ENCODE measurements around the gene STK39.

STK39 gene

DNA sequence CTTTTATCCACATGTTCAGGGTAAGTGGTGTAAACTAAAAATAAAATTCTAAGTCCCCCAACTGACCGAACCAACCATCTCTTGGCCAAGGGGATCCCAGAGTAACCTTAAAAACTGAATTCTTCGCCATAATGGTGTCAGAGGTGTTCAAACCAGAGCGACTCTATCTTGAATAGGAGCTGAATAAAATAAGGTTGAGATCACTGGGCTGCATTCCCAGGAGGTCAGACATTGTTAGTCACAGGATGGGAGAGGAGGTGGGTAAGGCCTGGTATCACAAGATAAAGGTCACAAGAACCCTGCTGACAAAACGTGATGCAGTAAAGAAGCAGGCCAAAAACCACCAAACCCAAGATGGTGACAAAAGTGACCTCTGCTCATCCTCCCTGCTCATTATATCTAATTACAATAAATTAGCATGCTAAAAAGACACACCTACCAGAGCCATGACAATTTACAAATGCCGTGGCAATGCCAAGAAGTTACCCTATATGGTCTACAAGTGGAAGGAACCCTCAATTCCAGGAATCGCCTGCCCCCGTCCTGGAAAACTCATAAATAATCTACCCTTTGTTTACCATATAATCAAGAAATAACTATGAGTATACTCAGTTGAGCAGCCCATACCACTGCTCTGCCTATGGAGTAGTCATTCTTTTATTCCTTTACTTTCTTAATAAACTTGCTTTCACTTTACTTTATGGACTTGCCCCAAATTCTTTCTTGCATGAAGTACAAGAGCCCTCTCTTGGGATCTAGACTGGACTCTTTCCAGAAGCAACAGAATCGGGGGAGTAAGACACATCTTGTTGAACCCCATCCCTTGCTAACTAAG lies 302.4 kb downstream of the STK39 start:
- no peak for DNase-seq

DNA sequence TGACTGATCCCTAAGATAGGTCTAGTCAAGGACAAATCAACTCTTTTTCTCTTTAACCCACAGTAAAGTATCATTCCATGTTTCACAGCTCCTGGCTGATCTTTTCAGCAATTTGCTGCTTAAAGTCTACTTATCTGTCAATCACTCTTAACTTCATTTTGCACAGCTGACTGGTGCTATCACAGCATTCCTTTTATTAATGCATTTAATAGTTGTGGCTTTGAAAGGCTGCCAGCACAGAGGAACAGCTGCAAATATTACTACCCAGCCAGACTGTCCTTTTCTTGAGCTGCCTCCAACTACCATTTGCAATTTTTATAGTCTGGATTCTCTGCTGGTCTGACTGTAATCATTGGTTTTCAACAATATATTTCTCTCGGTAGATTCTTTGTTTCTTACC lies 303.5 kb downstream of the STK39 start:
- no peak for DNase-seq

DNA sequence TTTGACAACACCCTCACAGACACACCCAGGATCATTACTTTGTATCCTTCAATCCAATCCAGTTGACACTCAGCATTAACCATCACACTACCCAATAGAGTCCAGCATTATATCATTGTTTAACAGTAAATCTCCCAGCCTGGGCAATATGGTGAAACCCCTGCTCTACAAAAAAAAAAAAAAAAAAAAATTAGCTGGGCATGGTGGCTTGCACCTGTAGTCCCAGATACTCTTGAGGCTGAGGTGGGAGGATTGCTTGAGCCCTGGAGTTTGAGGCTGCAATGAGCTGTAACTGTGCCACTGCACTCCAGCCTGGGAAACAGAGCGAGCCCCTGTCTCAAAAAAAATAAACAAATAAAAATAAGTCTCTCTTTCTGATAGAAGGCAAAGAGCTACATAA lies 304.0 kb downstream of the STK39 start:
- no peak for DNase-seq

DNA sequence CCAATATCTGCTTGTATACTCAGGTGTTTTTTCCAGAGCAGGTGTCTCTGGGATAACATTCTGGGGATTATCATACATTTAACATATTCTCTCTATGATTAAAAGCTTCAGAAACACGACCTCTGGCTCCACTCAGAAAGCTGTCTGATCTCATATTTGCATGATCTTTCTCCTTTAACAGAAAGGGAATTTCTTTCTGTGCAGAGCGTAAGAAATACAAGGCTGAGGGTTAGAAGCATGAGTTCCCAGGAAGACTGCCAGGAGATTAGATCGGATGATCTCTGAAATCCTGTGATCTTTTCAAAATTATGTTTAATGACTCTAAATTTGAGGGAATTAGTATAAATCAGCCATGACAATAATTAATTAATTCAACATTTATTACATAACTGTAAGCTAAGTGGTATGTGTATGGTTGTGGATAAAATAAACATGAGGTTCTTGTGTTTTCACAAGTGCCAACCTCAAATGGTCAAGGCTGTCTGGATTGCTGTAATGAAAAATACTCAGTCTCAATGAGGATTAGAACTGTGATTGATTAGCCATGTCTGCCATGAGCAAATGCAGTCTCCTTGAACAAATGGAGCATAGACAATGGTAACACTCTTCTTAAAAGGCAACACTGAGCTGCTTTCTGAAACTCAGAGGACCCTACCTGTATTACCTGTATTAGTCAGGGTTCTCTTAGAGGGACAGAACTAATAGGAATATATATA lies 304.9 kb downstream of the STK39 start:
- DNase-seq: no peak

DNA sequence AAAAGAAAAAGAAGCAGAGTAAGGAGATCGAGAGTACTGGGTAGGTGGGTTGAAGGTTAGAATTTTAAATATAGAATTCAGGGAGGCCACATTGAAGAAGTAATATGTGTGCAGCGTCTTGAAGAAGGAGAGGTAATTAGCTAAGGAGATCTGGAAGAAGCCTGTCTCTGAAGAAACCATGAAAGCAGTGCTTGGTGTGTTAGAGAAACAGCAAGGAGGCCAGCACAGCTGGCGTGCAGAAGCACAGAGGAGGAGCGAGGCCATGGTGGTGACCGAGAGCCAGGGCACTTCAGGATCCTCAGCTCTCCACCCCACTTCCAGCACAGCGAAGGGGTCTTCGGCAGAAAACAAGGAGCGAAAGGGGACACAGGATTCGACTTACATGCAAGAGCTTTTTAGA lies 305.8 kb downstream of the STK39 start:
- no peak for DNase-seq

DNA sequence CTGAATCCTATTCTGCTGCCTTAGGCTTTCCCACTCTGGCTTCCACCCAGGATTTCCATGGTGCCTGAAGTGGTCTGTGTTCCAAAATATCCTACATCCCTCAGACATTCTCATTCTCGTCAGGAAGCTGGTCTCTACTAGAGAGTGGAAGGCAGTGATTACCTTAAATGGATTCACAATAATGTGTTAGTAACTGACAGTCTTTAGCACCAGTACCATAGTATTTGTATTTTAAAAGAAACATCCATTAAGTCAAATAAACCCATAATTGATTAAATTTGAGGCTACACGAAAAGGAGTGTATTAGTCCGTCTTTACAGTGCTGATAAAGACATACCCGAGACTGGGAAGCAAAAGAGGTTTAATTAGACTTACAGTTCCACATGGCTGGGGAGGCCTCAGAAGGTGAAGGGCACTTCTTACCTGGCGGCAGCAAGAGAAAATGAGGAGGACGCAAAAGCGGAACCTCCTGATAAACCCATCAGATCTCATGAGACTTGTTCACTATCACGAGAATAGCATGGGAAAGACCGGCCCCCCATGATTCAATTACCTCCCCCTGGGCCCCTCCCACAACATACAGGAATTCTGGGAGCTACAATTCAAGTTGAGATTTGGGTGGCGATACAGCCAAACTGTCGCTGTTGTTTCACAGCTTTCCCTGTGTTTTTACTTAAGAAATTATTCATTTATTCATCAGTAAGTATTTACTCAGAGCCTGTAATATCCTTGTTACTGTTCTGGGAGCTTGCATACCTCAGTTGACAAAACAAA lies 306.5 kb downstream of the STK39 start:
- no peak for DNase-seq

DNA sequence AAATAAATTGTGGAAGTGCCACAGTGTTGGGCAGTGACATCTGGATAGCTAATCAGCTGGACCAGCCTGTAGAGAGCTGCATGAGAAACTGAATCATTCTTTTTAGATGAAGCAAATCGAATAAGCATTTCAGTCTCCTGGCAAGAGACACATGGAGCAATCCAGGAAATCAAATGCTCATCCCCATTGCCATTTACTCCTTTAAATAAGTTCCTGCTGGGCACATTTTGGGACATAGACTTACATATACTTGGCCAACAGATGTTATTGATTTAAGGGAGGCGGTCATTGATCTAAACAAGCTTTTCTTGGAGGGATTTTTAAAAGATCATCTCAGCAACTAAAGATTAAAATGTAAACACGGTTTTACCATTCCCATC lies 307.1 kb downstream of the STK39 start:
- DNase-seq: no peak

DNA sequence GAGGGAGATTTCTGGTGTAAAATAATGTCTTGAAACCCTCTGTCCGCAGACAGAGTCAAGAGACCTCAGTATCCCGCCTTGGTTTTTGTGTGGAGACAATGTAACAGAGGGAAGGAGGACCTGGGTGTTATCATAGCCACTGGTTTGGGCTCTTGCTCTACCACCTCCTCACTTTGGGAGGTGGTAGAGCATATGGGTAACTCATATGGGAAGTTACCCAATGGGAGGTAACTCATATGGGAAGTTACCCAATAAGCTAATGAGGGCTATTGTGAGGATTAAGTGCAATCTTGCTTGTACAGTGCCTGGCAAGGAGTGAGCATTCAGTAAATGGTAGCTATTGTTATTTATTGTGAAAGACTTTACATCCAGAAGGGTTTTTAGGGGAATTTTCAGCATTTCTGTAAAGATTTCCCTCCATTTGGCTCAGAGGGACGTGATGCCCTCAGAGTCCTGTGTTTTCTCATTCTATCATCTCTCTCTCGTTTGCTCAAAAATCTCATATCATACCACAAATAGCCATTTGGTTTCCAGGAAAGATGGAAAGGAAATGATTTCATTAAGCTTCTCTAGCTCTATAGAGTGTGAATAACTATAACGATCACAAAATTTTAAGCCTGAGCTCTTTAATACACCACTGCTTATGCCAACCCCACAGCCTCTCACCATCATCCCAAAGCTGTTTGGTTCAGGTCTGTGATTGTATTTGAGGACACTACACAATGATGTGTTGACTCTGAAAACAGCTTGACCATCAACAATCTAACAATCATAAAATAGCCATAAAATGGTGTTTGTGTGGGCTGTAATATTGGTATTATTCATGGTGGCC lies 307.7 kb downstream of the STK39 start:
- no peak for DNase-seq

DNA sequence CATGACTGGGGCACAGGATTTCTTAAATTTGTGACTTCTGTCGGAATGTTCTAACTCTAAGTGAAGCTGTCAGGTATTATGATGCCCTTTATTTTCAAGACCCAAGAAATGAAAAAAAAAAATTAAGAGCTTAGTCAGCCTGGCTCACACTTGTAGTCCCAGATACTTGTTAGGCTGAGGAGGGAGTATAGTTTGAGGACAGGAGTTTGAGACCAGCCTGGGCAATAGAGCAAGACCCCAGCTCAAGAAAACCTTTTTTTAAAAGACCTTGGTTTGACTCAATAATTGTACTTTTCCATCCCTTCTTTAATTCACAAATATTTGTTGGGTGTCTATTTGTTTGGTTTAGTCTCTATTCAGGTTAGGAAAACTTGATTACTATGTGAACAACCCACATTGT lies 310.0 kb downstream of the STK39 start:
- no peak for DNase-seq

DNA sequence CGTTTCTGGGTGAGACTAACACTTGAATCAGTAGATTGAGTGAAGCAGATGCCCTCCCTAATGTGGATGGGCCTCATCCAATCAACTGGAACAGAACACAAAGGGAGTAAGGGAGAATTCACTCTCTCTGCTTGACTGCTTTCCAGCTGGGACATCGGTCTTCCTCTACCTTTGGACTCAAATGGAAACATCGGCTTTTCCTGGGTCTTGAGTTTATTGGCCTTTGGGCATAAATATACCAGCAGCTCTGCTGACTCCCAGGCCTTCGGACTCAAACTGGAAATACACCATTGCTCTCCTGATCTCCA lies 311.6 kb downstream of the STK39 start:
- no peak for DNase-seq

DNA sequence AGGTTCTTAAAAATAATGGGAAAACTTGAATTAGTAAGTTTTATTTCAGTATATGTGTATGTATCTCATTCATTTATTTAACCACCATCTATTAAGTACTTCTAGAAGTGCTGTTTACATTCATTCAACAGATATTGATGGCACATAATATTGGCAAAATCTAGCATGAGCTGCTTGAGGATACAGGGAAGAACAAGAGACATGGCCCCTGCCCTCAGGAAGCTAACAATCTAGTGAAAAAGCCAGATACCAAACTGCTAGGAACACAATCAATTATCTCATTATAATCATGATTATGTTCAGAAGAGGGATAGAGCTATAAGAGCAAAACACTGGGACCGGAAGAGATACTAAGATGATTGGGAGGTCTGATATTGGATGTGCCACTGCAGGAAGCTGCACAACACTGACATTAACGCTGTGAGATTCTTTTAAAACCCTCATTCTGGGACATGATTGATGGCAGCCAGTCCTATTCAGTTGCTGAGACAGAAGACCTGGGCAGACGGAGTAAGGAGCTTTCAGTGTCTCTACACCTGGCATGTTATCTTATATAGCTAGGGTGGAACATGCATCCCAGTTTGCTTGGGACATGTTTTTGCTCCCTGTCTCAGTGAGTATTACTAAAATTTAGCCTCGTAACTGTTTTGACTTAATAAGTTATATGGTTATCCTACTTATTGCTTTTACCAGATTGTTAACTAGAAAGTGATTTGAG lies 314.1 kb downstream of the STK39 start:
- no peak for DNase-seq

DNA sequence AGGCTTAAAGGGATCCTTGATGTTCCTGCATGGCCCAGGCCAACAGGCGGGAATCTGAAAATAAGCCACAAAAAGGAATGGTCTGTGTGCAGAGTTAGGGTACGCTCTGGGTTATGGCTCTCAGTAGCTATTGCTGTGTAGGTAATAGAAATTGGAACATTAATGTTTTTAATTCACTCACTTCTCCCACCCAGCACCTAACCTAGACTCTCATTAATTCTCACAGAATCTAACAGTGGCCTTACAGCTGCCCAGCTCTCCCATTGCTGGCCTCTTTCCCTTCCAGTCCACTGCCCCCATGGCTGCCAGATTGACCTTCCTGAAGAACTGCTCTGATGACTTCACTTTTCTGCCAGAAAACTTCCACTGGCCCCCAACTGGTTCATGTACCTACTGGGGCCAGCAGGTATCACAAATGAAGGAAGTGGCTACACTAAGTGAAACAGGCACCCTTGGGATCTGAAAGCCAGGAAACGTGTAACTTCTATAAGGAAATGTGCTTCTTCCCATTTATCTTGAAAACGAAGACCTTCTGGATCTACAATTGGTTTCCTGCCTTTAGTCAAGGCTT lies 315.2 kb downstream of the STK39 start:
- DNase-seq: no peak

DNA sequence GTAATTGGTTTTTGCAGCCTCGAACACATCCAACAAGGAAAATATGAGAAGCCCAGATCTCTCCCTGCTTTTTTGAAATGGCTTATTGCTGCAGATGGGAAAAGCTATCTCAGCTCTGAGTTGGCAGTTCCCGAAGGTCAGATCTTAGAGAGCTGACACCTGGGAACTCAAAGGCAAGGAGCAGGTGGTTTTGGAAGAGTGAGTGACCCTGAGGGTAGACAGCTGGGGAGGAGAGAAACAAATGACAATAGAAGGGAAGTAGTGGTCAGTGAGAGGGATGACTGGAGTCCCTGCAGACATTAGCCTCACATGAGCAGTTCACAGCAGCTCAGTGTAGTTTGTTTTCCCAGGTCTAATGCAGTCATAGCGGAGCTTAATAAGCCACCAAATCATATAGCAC lies 317.9 kb downstream of the STK39 start:
- no peak for DNase-seq

DNA sequence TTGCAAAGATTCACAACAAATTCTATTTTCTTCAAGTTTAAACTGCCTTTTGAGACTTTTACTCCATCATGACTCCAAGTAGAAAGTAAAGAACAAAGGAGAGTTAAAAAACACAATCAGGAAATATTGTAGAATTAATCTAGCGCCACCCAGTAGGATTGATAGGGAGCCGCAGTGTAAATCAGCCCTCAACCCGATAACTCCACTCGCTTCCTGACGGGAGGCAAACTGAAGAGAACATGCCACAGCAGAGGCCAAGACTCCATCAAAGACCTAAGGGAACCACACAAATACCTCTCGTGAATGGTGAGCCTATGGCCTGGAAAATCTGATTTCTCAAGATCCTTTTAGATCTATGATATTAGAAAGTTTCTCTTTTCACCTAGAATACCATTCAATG lies 319.0 kb downstream of the STK39 start:
- DNase-seq: no peak

DNA sequence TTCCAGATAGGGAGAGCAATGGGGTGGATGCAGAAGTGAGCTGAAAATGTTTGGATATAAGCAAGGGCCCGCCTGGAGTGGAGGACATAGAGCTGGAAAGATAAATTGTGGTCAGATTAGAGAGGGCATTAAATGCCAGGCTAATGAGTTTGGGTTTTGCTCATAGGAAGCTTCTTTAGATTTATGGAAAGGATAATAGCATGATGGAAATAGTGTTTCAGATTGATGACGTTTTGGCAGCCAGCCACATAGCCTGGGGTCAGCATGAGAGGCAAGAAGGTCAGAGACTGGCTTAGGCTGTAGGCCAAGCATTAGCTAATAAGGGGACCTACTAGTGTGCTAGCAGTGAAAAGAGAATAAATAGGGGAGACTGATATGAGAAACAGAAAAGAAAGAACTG lies 321.6 kb downstream of the STK39 start:
- DNase-seq: no peak

DNA sequence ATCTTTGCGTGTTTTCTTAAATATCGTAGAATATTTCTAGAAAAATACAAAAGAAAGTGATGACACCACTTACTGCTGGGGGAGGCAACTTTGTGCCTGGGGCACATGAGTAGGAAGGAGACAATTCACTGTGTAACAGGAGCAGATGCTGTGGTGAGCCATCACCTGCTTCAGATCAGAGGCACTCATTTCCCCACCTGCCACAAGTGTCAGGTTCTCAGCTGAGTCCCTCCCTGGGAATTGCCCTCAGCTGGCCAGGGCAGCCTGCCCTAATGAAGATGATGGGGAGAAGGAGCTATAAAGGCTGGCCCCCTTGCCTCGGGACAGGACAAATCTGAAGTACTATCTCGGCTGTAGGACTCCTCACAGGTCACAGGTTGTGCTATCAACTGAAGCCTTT lies 322.8 kb downstream of the STK39 start:
- no peak for DNase-seq

DNA sequence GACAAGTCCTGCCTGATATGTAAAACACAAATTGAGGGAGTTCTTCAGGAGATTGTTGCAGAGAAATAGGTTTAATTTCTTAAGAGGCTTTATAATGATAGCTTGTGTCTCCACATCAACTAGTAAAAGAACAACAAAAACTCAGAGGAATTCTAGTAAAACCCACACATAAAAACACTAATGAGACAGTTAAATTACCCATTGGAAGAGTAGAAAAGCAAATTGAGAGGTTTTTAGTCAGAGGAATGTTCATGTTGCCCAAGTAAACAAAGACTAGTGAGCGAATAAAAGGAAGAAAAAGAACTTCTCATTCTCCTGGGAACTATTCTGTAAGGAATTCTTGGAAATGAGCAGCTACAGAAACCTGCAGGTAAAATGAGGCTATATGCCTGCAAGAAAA lies 330.6 kb downstream of the STK39 start:
- DNase-seq: no peak

DNA sequence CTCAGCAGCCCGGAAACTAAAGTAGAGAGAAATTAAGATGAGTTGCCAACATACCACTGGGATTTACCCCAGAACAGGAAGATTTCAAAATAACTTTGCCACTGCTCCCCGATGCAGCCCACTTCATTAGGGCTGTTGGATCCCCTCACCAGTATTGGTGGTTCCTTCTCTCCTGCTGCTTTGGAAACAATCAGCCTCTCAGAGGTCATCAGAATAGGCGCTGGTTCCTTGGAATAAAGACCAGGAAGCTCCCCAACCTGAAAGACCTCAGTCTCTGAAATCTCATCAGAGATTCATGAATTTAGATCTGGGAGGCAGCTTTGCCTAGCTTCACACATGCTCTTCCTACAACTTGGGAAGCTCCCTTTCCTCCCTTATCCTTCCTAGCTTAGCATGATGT lies 332.4 kb downstream of the STK39 start:
- no peak for DNase-seq

DNA sequence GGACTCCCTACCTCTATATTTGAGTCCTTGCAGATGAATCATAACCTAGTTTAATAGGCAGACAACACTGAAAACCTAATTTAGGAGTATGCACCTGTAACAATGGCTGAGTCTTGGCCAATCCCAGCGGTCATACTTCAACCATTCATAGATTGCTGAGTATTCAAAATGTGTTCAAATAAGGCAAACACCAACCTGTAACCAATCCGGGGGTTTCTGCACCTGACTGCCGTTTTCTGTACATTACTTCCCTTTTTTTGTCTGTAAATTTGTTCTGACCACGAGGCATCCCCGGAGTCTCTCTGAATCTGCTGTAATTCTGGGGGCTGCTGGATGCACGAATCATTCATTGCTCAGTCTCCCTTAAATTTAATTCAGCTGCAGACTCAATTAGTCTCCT lies 338.6 kb downstream of the STK39 start:
- no peak for DNase-seq

DNA sequence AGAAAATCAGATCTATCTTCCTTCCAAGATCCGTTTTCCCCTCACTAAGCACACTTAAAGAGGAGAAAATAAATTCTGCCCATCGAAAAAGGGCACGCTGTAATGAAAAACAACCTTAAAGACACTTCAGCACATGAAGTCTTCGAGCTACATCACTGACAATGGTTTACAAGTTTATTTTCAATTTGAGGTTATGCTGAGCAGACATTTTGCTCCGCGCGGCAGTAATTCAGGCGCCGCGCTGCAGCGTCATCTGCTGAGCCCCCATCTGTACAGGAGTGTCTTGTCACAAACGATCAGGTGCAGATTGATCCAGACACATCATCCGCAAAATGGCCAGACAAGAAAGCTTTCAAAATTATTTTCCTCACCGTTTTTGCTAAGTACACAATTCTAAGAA lies 341.7 kb downstream of the STK39 start:
- DNase-seq: no peak
